ENCODE results near the gene TMCO4. TPM values are rescaled to one million over a fixed set of nuclear protein-coding genes. Genes with fewer than 3 reads are reported as not detected.
A peak's percentile ranks its signal among the peaks of the same experiment; 100 is the strongest.

TMCO4 gene
- total and polyA plus RNA-seq, 2 of the 4 experiments (the other 2 are of a cell fraction), result 7.3 to 8.6 TPM

DNA sequence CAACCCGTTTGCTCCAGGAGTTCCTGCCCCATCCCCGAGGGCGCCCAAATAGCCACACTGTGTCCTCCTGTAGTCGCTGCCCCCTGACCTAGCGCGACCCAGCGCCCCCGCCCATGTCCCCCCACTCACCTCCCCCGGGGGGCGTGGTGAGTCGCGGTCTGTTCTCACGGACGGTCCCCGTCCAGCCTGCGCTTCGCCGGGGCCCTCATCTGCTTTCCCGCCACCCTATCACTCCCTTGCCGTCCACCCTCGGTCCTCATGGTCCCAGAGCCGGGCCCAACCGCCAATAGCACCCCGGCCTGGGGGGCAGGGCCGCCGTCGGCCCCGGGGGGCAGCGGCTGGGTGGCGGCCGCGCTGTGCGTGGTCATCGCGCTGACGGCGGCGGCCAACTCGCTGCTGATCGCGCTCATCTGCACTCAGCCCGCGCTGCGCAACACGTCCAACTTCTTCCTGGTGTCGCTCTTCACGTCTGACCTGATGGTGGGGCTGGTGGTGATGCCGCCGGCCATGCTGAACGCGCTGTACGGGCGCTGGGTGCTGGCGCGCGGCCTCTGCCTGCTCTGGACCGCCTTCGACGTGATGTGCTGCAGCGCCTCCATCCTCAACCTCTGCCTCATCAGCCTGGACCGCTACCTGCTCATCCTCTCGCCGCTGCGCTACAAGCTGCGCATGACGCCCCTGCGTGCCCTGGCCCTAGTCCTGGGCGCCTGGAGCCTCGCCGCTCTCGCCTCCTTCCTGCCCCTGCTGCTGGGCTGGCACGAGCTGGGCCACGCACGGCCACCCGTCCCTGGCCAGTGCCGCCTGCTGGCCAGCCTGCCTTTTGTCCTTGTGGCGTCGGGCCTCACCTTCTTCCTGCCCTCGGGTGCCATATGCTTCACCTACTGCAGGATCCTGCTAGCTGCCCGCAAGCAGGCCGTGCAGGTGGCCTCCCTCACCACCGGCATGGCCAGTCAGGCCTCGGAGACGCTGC lies 133.9 kb downstream of the TMCO4 start:
- Histone ChIP-seq H4K20me1 (ENCODE audit: insufficient read depth, low read length) (no peaks in the 10 kb centered on the region), H3K79me1 (ENCODE audit: low read depth in 1 of 2, low read length in 2 of 2) (no peaks in the 10 kb centered on the region), H3K36me3 (ENCODE audit: control insufficient read depth, insufficient read depth, low read length) (no peaks in the 10 kb centered on the region), H3K18ac (ENCODE audit: low read depth, low read length) (no peak overlapping the region), H3K9me3 (ENCODE audit: control insufficient read depth, insufficient read depth, low read length) (no peaks in the 10 kb centered on the region), H3K23ac (ENCODE audit: low read depth, low read length) (no peak overlapping the region), H3K9ac (ENCODE audit: low read depth, low read length) (no peak overlapping the region), H2BK20ac (ENCODE audit: low read depth, low read length) (no peak overlapping the region), H4K91ac (ENCODE audit: insufficient read depth, low read depth, low read length) (no peak overlapping the region), H3K27ac (ENCODE audit: insufficient read depth, low read length) (no peak overlapping the region), H3K56ac (ENCODE audit: extremely low read depth, insufficient read depth, low read length) (no peak overlapping the region), H3K4me3 (ENCODE audit: insufficient read depth, low read depth, low read length) (no peak overlapping the region), H2AFZ (replicated peaks; ENCODE audit: low read length, poor library complexity) (peak overlapping the region; percentile 70), H3K4me1 (ENCODE audit: control insufficient read depth, insufficient read depth, low read length) (no peaks in the 10 kb centered on the region), H3K14ac (replicated peaks; ENCODE audit: low read depth, low read length) (no peak overlapping the region), H3K27me3 (ENCODE audit: control insufficient read depth, insufficient read depth, low read length) (peaks cover 65% of the 10 kb centered on the region), H2BK5ac (ENCODE audit: low read depth, low read length, poor library complexity, severe bottlenecking) (no peak overlapping the region), H3K4ac (ENCODE audit: low read depth, low read length) (no peak overlapping the region), H3K4me2 (ENCODE audit: low read depth, low read length) (no peak overlapping the region), H2AK5ac (ENCODE audit: low read depth, low read length) (no peak overlapping the region), H2BK15ac (ENCODE audit: low read depth, low read length) (no peak overlapping the region), H2AK9ac (replicated peaks; ENCODE audit: low read depth, low read length, poor library complexity) (no peak overlapping the region), H4K8ac (ENCODE audit: low read depth in 2 of 2, low read length in 2 of 2) (no peak overlapping the region), H2BK120ac (ENCODE audit: low read depth, low read length) (no peak overlapping the region), H4K5ac (ENCODE audit: low read depth, low read length) (no peak overlapping the region), H3K9me1 (ENCODE audit: insufficient read depth, low read length) (no peaks in the 10 kb centered on the region)
- ChIA-PET POLR2A (ENCODE audit: unreplicated experiment) (no interaction called here), CTCF (no interaction called here)
- intact Hi-C loops (cut with micrococcal nuclease), result loop anchor here (10.0 kb wide), 1 partner anchor 219 kb away; the partner anchor contains the start of gene OTUD3
- BruUV-seq (replicated peaks), result no TSS peak
- 18% methylated on average over 52 of the region's 84 CpGs; no CpG with 5 or more reads in 1 of the 2 experiments for WGBS, 2 experiments (ENCODE audit: extremely low coverage in 2 of 2, insufficient read length in 1 of 2)
- TF ChIP-seq MAFK (IDR thresholded peaks at IDR 0.05; ENCODE audit: low read depth, low read length), result no peak
- TF ChIP-seq RAD21 (IDR thresholded peaks at IDR 0.05; ENCODE audit: low read length), result no peak
- no peak for TF ChIP-seq NFE2L2 (IDR thresholded peaks at IDR 0.05; ENCODE audit: low read depth, low read length)
- no peak for TF ChIP-seq RFX5 (IDR thresholded peaks at IDR 0.05; ENCODE audit: low read depth, low read length)
- TF ChIP-seq, protein P1, sequence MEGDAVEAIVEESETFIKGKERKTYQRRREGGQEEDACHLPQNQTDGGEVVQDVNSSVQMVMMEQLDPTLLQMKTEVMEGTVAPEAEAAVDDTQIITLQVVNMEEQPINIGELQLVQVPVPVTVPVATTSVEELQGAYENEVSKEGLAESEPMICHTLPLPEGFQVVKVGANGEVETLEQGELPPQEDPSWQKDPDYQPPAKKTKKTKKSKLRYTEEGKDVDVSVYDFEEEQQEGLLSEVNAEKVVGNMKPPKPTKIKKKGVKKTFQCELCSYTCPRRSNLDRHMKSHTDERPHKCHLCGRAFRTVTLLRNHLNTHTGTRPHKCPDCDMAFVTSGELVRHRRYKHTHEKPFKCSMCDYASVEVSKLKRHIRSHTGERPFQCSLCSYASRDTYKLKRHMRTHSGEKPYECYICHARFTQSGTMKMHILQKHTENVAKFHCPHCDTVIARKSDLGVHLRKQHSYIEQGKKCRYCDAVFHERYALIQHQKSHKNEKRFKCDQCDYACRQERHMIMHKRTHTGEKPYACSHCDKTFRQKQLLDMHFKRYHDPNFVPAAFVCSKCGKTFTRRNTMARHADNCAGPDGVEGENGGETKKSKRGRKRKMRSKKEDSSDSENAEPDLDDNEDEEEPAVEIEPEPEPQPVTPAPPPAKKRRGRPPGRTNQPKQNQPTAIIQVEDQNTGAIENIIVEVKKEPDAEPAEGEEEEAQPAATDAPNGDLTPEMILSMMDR (conservative IDR thresholded peaks at IDR 0.05; ENCODE audit: low read depth, low read length), result no peak
- no peak for TF ChIP-seq SMC3 (IDR thresholded peaks at IDR 0.05; ENCODE audit: low read depth, low read length)
- no peak for TF ChIP-seq CHD1 (IDR thresholded peaks at IDR 0.05; ENCODE audit: low read depth, low read length)
- TF ChIP-seq, protein P2, sequence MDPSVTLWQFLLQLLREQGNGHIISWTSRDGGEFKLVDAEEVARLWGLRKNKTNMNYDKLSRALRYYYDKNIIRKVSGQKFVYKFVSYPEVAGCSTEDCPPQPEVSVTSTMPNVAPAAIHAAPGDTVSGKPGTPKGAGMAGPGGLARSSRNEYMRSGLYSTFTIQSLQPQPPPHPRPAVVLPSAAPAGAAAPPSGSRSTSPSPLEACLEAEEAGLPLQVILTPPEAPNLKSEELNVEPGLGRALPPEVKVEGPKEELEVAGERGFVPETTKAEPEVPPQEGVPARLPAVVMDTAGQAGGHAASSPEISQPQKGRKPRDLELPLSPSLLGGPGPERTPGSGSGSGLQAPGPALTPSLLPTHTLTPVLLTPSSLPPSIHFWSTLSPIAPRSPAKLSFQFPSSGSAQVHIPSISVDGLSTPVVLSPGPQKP (IDR thresholded peaks at IDR 0.05; ENCODE audit: borderline replicate concordance, low read depth, low read length), result no peak
- no peak for TF ChIP-seq MXI1 (IDR thresholded peaks at IDR 0.05; ENCODE audit: borderline replicate concordance, low read depth, low read length)
- no peak for TF ChIP-seq BHLHE40 (IDR thresholded peaks at IDR 0.05; ENCODE audit: low read depth, low read length)
- ATAC-seq (ENCODE audit: low read depth), result no peak; the same call in 1 of the 2 replicates
- in situ Hi-C loops (cut with MboI; ENCODE audit: low sequenced_read_pairs), result no loop called here
- dilution Hi-C loops (cut with HindIII; ENCODE audit: low sequenced_read_pairs, unreplicated experiment), result no loop called here
- no peak for DNase-seq
